ENCODE measurements around the gene TCOF1.

TCOF1 gene, protein sequence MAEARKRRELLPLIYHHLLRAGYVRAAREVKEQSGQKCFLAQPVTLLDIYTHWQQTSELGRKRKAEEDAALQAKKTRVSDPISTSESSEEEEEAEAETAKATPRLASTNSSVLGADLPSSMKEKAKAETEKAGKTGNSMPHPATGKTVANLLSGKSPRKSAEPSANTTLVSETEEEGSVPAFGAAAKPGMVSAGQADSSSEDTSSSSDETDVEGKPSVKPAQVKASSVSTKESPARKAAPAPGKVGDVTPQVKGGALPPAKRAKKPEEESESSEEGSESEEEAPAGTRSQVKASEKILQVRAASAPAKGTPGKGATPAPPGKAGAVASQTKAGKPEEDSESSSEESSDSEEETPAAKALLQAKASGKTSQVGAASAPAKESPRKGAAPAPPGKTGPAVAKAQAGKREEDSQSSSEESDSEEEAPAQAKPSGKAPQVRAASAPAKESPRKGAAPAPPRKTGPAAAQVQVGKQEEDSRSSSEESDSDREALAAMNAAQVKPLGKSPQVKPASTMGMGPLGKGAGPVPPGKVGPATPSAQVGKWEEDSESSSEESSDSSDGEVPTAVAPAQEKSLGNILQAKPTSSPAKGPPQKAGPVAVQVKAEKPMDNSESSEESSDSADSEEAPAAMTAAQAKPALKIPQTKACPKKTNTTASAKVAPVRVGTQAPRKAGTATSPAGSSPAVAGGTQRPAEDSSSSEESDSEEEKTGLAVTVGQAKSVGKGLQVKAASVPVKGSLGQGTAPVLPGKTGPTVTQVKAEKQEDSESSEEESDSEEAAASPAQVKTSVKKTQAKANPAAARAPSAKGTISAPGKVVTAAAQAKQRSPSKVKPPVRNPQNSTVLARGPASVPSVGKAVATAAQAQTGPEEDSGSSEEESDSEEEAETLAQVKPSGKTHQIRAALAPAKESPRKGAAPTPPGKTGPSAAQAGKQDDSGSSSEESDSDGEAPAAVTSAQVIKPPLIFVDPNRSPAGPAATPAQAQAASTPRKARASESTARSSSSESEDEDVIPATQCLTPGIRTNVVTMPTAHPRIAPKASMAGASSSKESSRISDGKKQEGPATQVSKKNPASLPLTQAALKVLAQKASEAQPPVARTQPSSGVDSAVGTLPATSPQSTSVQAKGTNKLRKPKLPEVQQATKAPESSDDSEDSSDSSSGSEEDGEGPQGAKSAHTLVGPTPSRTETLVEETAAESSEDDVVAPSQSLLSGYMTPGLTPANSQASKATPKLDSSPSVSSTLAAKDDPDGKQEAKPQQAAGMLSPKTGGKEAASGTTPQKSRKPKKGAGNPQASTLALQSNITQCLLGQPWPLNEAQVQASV (N-terminal part only)

DNA sequence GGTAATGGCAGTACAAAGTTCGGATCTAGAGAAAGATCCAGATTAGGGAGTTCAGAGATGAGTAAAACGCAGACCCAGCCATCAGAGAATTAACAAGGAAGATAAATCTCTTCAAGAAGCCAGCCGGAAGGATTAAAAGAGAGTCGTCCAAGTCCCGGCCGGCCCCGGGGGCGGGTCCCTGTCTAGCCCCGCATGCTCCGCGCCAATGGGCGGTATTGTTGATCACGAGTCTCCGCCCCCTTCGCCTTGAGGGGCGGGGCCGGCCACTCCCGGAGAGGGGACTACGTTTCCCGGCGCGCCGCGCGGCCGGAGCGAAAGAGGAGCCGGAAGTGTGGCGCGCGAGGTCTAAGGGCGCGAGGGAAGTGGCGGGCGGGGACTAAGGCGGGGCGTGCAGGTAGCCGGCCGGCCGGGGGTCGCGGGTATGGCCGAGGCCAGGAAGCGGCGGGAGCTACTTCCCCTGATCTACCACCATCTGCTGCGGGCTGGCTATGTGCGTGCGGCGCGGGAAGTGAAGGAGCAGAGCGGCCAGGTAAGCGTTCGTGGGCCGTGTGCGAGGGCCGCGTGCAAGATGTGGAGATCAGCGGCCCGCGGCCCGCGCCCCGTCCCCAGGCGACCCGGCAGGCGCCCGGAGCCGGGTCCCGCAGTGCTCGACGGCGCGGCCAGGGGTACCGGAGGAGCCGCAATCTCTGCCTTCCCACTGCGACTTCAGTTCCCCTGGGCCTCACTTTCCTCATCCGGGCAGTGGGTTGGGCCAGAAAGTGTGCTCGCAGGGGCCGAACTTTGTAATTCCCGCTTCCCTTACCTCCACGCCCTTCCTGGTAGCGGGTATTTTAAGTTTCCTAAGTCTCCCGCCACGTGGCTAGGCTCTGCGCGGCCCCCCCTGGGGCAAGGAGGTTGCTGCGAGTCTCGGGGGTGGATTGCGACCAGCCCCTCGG, at the start of gene TCOF1:
TCOF1 (plus strand) TSS at position 372 of the 935 bp plus-strand sequence; CDS start at position 422, 50 bp downstream.
- TF ChIP-seq, protein P1, sequence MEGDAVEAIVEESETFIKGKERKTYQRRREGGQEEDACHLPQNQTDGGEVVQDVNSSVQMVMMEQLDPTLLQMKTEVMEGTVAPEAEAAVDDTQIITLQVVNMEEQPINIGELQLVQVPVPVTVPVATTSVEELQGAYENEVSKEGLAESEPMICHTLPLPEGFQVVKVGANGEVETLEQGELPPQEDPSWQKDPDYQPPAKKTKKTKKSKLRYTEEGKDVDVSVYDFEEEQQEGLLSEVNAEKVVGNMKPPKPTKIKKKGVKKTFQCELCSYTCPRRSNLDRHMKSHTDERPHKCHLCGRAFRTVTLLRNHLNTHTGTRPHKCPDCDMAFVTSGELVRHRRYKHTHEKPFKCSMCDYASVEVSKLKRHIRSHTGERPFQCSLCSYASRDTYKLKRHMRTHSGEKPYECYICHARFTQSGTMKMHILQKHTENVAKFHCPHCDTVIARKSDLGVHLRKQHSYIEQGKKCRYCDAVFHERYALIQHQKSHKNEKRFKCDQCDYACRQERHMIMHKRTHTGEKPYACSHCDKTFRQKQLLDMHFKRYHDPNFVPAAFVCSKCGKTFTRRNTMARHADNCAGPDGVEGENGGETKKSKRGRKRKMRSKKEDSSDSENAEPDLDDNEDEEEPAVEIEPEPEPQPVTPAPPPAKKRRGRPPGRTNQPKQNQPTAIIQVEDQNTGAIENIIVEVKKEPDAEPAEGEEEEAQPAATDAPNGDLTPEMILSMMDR (IDR thresholded peaks at IDR 0.05; ENCODE audit: low read depth, low read length, missing control alignments) = no peak
- peak; percentile 71 for DNase-seq (ENCODE audit: extremely low read depth, low read depth)
- peak within 1 kb of the TSS; percentile 98 for H3K4me3 ChIP-seq (replicated peaks; ENCODE audit: low read depth, low read length)

DNA sequence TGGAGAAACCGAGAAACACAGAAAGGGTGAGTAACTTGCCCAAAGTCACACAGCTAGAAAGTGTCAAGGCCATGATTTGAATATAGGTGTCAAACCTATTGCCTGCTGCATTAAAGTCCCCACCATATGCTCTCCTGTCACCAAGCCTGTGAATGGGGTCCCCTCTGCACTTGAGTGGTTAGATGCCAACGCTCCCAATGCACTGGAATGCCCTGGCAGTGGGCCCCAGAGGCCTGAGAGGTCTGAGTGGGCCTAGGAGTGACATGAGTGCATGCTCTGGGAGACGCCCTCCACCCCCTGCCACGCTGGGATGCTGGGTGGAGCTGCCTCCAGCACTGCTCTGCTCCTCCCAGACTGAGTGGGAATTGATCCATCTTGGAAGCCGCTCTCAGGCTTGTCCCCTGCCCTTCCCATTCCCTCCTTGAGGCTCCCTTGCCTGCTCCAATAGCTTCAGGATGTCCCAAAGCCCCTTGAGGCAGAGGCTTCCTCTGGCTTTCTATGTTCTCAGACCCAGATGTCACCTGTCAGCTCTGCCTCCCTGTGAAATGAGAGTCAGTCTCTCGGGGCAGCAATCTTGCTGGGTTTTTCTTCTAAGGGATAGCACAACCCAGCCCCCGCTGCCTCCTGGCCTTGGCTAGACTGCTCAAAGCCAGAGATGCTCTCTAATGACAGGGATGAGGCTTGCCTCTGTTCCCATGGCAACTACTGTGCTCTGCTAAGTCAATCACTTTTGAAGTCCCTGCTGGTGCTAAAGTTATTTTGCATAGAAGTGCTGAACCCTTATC, 48.2 kb upstream of the TCOF1 start:
- TF ChIP-seq, protein P1 (IDR thresholded peaks at IDR 0.05; ENCODE audit: low read depth, low read length, missing control alignments) = no peak
- no peak overlapping the region for H3K4me3 ChIP-seq (replicated peaks; ENCODE audit: low read depth, low read length)
- DNase-seq (ENCODE audit: extremely low read depth, low read depth) = no peak

DNA sequence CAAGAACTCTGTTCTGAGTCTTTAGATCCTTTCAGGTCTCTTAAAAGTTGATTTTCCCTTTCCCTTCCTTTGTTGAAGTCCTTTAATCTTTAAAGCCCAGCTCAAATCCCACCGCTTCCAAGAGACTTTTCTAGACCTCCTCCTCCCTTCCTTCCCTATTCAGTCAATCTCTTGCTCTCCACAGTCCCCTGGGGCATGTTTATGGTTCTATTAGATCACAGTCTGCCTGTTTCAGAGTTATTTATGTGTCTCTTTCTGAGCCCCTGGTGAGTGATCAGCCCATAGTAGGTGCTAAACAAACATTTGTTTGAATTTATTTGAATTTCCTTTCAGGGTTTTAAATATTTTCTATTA, 47.6 kb upstream of the TCOF1 start:
- TF ChIP-seq, protein P1 (IDR thresholded peaks at IDR 0.05; ENCODE audit: low read depth, low read length, missing control alignments) = no peak
- no peak for DNase-seq (ENCODE audit: extremely low read depth, low read depth)
- H3K4me3 ChIP-seq (replicated peaks; ENCODE audit: low read depth, low read length) = no peak overlapping the region

DNA sequence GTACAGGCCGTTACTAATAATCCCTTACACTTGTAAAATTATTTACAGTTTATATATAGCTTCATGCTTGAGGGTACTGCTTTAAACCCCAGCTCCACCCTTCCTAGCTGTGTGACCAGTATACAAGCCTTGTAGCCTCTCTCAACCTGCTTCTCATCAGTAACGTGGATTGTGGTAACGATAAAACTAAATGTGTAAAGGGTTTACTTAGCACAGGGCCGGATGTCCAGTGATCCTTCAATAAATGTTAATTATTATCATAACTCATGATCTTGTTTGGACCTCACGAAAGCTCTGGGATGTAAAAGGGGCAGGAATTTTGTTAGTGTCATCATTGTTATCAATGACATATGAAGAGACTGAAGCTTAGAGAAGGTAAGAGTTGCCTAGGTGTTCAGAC, 47.3 kb upstream of the TCOF1 start:
- DNase-seq (ENCODE audit: extremely low read depth, low read depth) = no peak
- TF ChIP-seq, protein P1 (IDR thresholded peaks at IDR 0.05; ENCODE audit: low read depth, low read length, missing control alignments) = no peak
- H3K4me3 ChIP-seq (replicated peaks; ENCODE audit: low read depth, low read length) = no peak overlapping the region

DNA sequence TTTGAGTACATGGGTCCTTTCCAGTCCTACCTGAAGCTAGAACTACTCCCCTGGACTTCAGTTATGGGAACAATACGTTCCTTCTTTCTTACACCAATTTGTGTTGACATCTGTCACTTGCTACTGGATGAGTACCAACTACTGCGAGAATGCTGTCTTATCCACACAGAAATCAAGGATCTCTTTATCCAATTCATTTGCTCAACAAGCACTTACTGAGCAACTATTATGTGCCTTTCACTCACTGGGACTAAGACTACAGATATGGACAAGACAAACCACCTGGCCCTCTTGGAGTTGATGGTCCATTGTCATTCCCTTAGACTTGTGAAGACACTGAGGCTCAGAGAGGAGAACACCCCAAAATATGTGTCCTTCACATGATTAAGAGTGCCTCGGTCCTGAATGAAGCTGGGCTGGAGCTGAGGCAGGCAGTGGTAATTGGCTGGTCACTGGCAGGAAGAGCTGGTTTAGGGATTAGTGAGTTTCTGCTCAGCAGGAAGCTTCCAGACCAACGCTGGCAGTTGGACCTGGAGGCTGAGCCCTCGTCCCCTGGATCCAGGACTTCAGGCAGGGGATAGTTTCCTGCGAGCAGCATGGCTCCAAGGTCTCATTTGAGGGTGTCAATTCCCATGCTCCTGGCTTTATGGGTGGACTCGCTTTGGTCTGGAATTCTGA, 46.3 kb upstream of the TCOF1 start:
- DNase-seq (ENCODE audit: extremely low read depth, low read depth) = no peak
- TF ChIP-seq, protein P1 (IDR thresholded peaks at IDR 0.05; ENCODE audit: low read depth, low read length, missing control alignments) = no peak
- no peak overlapping the region for H3K4me3 ChIP-seq (replicated peaks; ENCODE audit: low read depth, low read length)
